ENCODE results near the gene CPXM2. TPM values are rescaled to one million over a fixed set of nuclear protein-coding genes. Genes with fewer than 3 reads are reported as not detected.
"Not testable (repeated sequence)": the region's sequence is repeated elsewhere in the genome, so short reads cannot be mapped to it uniquely, and the experiment has no call there.

CPXM2 gene
- polyA plus RNA-seq, 1 donor from 2014 or later: not detected

- peak overlapping the region in 1 of 4 donors; percentile 41 for H3K4me3 Mint-ChIP-seq
- not testable (repeated sequence) for H3K36me3 Mint-ChIP-seq, H3K4me1 Mint-ChIP-seq, H3K27me3 Mint-ChIP-seq, H3K27ac Mint-ChIP-seq
- peaks cover 0 to 11% (median 6%) of the 10 kb centered on the region in 3 donors for H3K9me3 Mint-ChIP-seq
These were observed 154.7 kb downstream of the CPXM2 start for GRCh38 chr10:123736917-123737316.

- H3K36me3 Mint-ChIP-seq: no peaks in the 10 kb centered on the region
- H3K27me3 Mint-ChIP-seq: peaks cover 2% of the 10 kb centered on the region
- peak overlapping the region in 1 of 4 donors; percentile 52 for H3K4me3 Mint-ChIP-seq
- H3K4me1 Mint-ChIP-seq: no peaks in the 10 kb centered on the region
- H3K9me3 Mint-ChIP-seq: peaks cover 2 to 3% (median 2%) of the 10 kb centered on the region in 3 donors
- H3K27ac Mint-ChIP-seq: no peak overlapping the region
These were observed 162.1 kb downstream of the CPXM2 start for GRCh38 chr10:123729523-123729922.

GRCh38 chr10:123726836-123727235, 164.8 kb downstream of the CPXM2 start:
- H3K4me3 Mint-ChIP-seq: no peak overlapping the region
- H3K9me3 Mint-ChIP-seq: peaks cover 0 to 2% (median 2%) of the 10 kb centered on the region in 3 donors
- H3K36me3 Mint-ChIP-seq: no peaks in the 10 kb centered on the region
- peak overlapping the region in 1 of 3 donors; percentile 61 for H3K27ac Mint-ChIP-seq
- H3K27me3 Mint-ChIP-seq: peaks cover 3% of the 10 kb centered on the region
- no peaks in the 10 kb centered on the region for H3K4me1 Mint-ChIP-seq

- no peak overlapping the region for H3K4me3 Mint-ChIP-seq
These were observed 165.2 kb downstream of the CPXM2 start for GRCh38 chr10:123726381-123726780.

GRCh38 chr10:123724747-123725146, 166.9 kb downstream of the CPXM2 start:
- peaks cover 0 to 4% (median 2%) of the 10 kb centered on the region in 3 donors for H3K9me3 Mint-ChIP-seq
- H3K4me1 Mint-ChIP-seq: no peaks in the 10 kb centered on the region
- no peaks in the 10 kb centered on the region for H3K36me3 Mint-ChIP-seq
- H3K4me3 Mint-ChIP-seq: no peak overlapping the region
- H3K27me3 Mint-ChIP-seq: peaks cover 3% of the 10 kb centered on the region
- H3K27ac Mint-ChIP-seq: no peak overlapping the region

More at GRCh38 chr10:123726381-123726780, 165.2 kb downstream of the CPXM2 start:
- no peaks in the 10 kb centered on the region for H3K4me1 Mint-ChIP-seq
- no peaks in the 10 kb centered on the region for H3K36me3 Mint-ChIP-seq
- H3K27ac Mint-ChIP-seq: peak overlapping the region in 1 of 3 donors; percentile 61
- H3K9me3 Mint-ChIP-seq: peaks cover 0 to 2% (median 2%) of the 10 kb centered on the region in 3 donors
- H3K27me3 Mint-ChIP-seq: peaks cover 3% of the 10 kb centered on the region

GRCh38 chr10:123722351-123722750, 169.3 kb downstream of the CPXM2 start:
- H3K9me3 Mint-ChIP-seq: peaks cover 0 to 4% (median 3%) of the 10 kb centered on the region in 3 donors
- H3K27me3 Mint-ChIP-seq: peaks cover 5% of the 10 kb centered on the region
- no peak overlapping the region for H3K4me3 Mint-ChIP-seq
- no peaks in the 10 kb centered on the region for H3K36me3 Mint-ChIP-seq
- H3K4me1 Mint-ChIP-seq: no peaks in the 10 kb centered on the region
- peak overlapping the region in 1 of 3 donors; percentile 50 for H3K27ac Mint-ChIP-seq

- Mint-ChIP-seq H3K9me3 (peaks cover 0 to 4% (median 3%) of the 10 kb centered on the region in 3 donors), H3K27me3 (peaks cover 5% of the 10 kb centered on the region), H3K36me3 (no peaks in the 10 kb centered on the region), H3K4me1 (no peaks in the 10 kb centered on the region), H3K27ac (no peak overlapping the region), H3K4me3 (no peak overlapping the region)
These were observed 170.1 kb downstream of the CPXM2 start for GRCh38 chr10:123721441-123722049.

GRCh38 chr10:123720536-123720935, 171.1 kb downstream of the CPXM2 start:
- H3K27me3 Mint-ChIP-seq: peaks cover 5% of the 10 kb centered on the region
- H3K4me1 Mint-ChIP-seq: no peaks in the 10 kb centered on the region
- no peak overlapping the region for H3K4me3 Mint-ChIP-seq
- no peak overlapping the region for H3K27ac Mint-ChIP-seq
- peaks cover 0 to 4% (median 3%) of the 10 kb centered on the region in 3 donors for H3K9me3 Mint-ChIP-seq
- no peaks in the 10 kb centered on the region for H3K36me3 Mint-ChIP-seq

GRCh38 chr10:123718544-123719060, 173.0 kb downstream of the CPXM2 start:
- peak overlapping the region in 1 of 3 donors; percentile 42 for H3K27ac Mint-ChIP-seq
- H3K4me1 Mint-ChIP-seq: no peaks in the 10 kb centered on the region
- H3K27me3 Mint-ChIP-seq: peaks cover 5% of the 10 kb centered on the region
- no peaks in the 10 kb centered on the region for H3K36me3 Mint-ChIP-seq
- peaks cover 0 to 4% (median 3%) of the 10 kb centered on the region in 3 donors for H3K9me3 Mint-ChIP-seq
- no peak overlapping the region for H3K4me3 Mint-ChIP-seq

GRCh38 chr10:123717336-123717735, 174.3 kb downstream of the CPXM2 start:
- Mint-ChIP-seq H3K27me3 (peaks cover 5% of the 10 kb centered on the region), H3K9me3 (peaks cover 0 to 4% (median 3%) of the 10 kb centered on the region in 3 donors), H3K4me1 (no peaks in the 10 kb centered on the region), H3K36me3 (no peaks in the 10 kb centered on the region), H3K4me3 (no peak overlapping the region), H3K27ac (no peak overlapping the region)

- Mint-ChIP-seq H3K27me3 (peaks cover 3% of the 10 kb centered on the region), H3K4me1 (no peaks in the 10 kb centered on the region), H3K27ac (no peak overlapping the region), H3K9me3 (peaks cover 0 to 3% (median 2%) of the 10 kb centered on the region in 3 donors), H3K4me3 (no peak overlapping the region), H3K36me3 (no peaks in the 10 kb centered on the region)
These were observed 176.1 kb downstream of the CPXM2 start for GRCh38 chr10:123715546-123715945.

GRCh38 chr10:123706236-123706635, 185.4 kb downstream of the CPXM2 start:
- H3K9me3 Mint-ChIP-seq: peaks cover 0 to 2% (median 0%) of the 10 kb centered on the region in 3 donors
- no peak overlapping the region for H3K4me3 Mint-ChIP-seq
- H3K27ac Mint-ChIP-seq: peak overlapping the region in 1 of 3 donors; percentile 82
- H3K27me3 Mint-ChIP-seq: peaks cover 5% of the 10 kb centered on the region
- H3K4me1 Mint-ChIP-seq: no peaks in the 10 kb centered on the region
- H3K36me3 Mint-ChIP-seq: peaks cover 2% of the 10 kb centered on the region

GRCh38 chr10:123704812-123705211, 186.8 kb downstream of the CPXM2 start:
- Mint-ChIP-seq H3K4me3 (no peak overlapping the region), H3K36me3 (peaks cover 2% of the 10 kb centered on the region), H3K4me1 (no peaks in the 10 kb centered on the region), H3K27ac (no peak overlapping the region), H3K27me3 (peaks cover 5% of the 10 kb centered on the region), H3K9me3 (peaks cover 0 to 2% (median 0%) of the 10 kb centered on the region in 3 donors)

- Mint-ChIP-seq H3K4me1 (no peaks in the 10 kb centered on the region), H3K27me3 (peaks cover 5% of the 10 kb centered on the region), H3K4me3 (no peak overlapping the region), H3K9me3 (peaks cover 0 to 2% (median 0%) of the 10 kb centered on the region in 3 donors), H3K36me3 (peaks cover 2% of the 10 kb centered on the region), H3K27ac (no peak overlapping the region)
These were observed 187.5 kb downstream of the CPXM2 start for GRCh38 chr10:123704076-123704475.

GRCh38 chr10:123703195-123703790, 188.3 kb downstream of the CPXM2 start:
- H3K4me1 Mint-ChIP-seq: no peaks in the 10 kb centered on the region
- H3K9me3 Mint-ChIP-seq: peaks cover 0 to 2% (median 0%) of the 10 kb centered on the region in 3 donors
- no peak overlapping the region for H3K27ac Mint-ChIP-seq
- no peak overlapping the region for H3K4me3 Mint-ChIP-seq
- no peaks in the 10 kb centered on the region for H3K36me3 Mint-ChIP-seq
- peaks cover 5% of the 10 kb centered on the region for H3K27me3 Mint-ChIP-seq
